PFSK-1 (cell line): Measurements from ENCODE around the gene C5orf24.

Experiments used
- FOXP2 ChIP-seq: optimal IDR thresholded peaks from 2 replicates; pipeline ENCODE3; 2011; ENCODE audit warnings: borderline replicate concordance, control low read depth, inconsistent platforms; ENCODE audit not compliant: insufficient read depth; ENCODE audit errors: extremely low read length, extremely low read depth
- POLR2AphosphoS5 ChIP-seq: IDR thresholded peaks from 2 replicates; pipeline ENCODE4 v1.6.1; 2012; ENCODE audit warnings: low read depth, mild to moderate bottlenecking, control low read depth, low read length, moderate library complexity
- SIN3A ChIP-seq: IDR thresholded peaks from 2 replicates; pipeline ENCODE4 v1.6.1; 2012; ENCODE audit warnings: mild to moderate bottlenecking, low read length, moderate library complexity, borderline replicate concordance; ENCODE audit not compliant: insufficient read depth
- TAF1 ChIP-seq: IDR thresholded peaks from 2 replicates; pipeline ENCODE4 v1.6.1; 2012; ENCODE audit warnings: low read length, control low read depth, borderline replicate concordance; ENCODE audit not compliant: insufficient read depth
- TF ChIP-seq, protein P1 (sequence below), 2 experiments: IDR thresholded peaks; 2 replicates each; pipeline versions ENCODE4 v1.6.1 to v1.8.0; 2011 to 2012; ENCODE audit warnings: low read depth in 2 of 2, low read length in 2 of 2, control low read depth in 1 of 2, inconsistent platforms in 1 of 2, mild to moderate bottlenecking in 1 of 2, moderate library complexity in 1 of 2; ENCODE audit not compliant: insufficient read depth in 1 of 2

Gene C5orf24

DNA sequence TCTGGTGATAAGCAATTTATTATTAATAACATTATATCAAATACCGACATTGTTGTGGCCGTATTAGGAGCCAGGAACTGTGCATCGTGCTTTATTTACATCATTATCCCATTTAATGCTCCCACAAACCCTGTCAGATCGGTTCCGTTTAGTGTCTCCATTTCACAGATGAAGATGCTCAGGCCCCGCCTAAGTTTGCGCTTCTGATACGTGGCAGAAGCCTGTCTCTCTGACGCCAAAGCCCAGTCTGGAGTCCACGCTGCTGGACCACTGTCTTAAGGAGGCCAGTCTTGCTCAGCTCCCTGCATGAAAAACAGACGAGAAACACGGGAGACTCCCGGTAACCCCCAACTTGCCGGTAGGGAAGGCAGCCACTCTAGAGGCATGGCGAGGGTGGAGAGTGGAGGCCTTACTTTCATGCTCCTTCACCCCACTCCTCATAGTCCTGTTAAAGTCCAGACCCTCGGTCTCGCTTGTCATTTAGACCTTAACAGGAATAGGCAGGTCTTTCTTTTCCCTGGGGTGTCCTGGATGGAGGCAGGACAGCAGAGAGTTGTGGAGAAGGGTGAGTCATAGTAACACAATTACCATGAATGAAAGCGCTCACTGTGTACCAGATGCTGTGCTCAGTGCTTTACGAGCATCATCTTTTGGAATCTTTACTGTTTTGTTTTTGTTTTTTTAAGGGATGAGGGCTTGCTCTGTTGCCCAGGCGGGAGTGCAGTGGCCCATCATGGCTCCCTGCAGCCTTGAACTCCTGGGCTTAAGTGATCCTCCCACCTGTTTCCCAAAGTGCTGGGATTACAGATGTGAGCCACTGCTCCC, 29.3 kb downstream of the C5orf24 start:
- no peak; the same call in 1 of the 2 replicates for TF ChIP-seq TAF1
- peak; percentile 88 for TF ChIP-seq POLR2AphosphoS5
- TF ChIP-seq FOXP2, result no peak

DNA sequence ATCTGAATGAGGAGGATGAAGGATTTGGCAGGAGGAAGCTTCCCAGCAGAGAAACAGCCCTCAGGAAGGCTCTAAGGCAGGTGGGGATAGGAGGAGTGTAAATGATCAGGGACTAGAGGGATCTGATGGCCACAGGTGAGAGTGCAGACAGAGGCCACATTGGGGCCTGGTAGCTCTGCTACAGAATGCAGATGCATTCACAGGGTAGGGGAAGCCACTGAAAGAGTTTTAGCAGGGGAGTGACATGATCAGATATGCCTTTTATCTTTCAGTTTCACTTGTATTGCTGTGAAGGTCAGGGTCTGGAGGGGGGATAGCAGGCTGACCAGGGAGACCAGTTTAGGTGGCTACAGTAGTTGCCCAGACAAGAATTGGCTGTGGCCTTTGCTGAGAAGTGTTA, 31.4 kb downstream of the C5orf24 start:
- no peak for TF ChIP-seq FOXP2
- TF ChIP-seq TAF1, result no peak
- TF ChIP-seq, protein P1, sequence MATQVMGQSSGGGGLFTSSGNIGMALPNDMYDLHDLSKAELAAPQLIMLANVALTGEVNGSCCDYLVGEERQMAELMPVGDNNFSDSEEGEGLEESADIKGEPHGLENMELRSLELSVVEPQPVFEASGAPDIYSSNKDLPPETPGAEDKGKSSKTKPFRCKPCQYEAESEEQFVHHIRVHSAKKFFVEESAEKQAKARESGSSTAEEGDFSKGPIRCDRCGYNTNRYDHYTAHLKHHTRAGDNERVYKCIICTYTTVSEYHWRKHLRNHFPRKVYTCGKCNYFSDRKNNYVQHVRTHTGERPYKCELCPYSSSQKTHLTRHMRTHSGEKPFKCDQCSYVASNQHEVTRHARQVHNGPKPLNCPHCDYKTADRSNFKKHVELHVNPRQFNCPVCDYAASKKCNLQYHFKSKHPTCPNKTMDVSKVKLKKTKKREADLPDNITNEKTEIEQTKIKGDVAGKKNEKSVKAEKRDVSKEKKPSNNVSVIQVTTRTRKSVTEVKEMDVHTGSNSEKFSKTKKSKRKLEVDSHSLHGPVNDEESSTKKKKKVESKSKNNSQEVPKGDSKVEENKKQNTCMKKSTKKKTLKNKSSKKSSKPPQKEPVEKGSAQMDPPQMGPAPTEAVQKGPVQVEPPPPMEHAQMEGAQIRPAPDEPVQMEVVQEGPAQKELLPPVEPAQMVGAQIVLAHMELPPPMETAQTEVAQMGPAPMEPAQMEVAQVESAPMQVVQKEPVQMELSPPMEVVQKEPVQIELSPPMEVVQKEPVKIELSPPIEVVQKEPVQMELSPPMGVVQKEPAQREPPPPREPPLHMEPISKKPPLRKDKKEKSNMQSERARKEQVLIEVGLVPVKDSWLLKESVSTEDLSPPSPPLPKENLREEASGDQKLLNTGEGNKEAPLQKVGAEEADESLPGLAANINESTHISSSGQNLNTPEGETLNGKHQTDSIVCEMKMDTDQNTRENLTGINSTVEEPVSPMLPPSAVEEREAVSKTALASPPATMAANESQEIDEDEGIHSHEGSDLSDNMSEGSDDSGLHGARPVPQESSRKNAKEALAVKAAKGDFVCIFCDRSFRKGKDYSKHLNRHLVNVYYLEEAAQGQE (IDR thresholded peaks at IDR 0.05; ENCODE audit: insufficient read depth in 1 of 2, low read depth in 2 of 2, low read length in 2 of 2), result no peak
- no peak for TF ChIP-seq SIN3A
- no peak for TF ChIP-seq POLR2AphosphoS5

DNA sequence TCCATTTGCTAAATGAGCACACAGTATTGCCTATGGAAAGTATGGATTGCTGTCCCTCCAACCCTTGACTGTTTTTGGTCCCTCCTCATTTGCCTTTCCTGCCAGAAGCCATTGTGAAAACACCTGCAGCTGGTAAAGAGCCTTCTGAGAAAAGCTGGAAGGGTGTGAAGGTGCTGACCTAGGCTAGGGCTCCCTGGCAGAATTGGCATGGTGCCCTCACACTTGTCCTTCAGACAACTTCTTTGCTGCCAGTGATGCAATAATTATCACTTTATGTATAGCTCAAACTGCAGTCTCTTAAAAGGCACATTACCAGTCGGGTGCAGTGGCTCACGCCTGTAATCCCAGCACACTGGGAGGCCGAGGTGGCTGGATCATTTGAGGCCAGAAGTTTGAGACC, 32.6 kb downstream of the C5orf24 start:
- TF ChIP-seq POLR2AphosphoS5 (no peak), FOXP2 (no peak), SIN3A (no peak), TAF1 (no peak)
- TF ChIP-seq, protein P1 (IDR thresholded peaks at IDR 0.05; ENCODE audit: insufficient read depth in 1 of 2, low read depth in 2 of 2, low read length in 2 of 2), result no peak

DNA sequence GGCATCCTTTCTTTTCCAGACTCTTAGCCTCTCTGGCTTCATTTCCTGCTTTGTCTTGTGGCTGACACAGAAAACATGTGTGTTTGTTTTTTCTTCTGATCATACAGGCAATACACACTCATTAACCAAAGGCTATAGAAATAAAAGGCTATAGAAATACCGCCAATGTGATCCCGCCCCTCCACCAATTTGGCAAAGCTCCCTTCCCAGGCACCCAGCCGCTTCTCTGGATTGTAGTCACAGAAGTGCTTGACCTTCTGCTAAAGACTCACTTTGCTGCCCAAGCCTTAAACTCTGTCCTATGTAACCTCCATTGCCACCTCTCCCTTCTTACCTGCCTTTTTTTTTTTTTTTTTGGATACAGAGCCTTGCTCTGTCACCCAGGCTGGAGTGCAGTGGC, 33.7 kb downstream of the C5orf24 start:
- no peak for TF ChIP-seq SIN3A
- TF ChIP-seq, protein P1 (IDR thresholded peaks at IDR 0.05; ENCODE audit: insufficient read depth in 1 of 2, low read depth in 2 of 2, low read length in 2 of 2), result no peak
- no peak for TF ChIP-seq POLR2AphosphoS5
- no peak for TF ChIP-seq FOXP2
- TF ChIP-seq TAF1, result no peak

DNA sequence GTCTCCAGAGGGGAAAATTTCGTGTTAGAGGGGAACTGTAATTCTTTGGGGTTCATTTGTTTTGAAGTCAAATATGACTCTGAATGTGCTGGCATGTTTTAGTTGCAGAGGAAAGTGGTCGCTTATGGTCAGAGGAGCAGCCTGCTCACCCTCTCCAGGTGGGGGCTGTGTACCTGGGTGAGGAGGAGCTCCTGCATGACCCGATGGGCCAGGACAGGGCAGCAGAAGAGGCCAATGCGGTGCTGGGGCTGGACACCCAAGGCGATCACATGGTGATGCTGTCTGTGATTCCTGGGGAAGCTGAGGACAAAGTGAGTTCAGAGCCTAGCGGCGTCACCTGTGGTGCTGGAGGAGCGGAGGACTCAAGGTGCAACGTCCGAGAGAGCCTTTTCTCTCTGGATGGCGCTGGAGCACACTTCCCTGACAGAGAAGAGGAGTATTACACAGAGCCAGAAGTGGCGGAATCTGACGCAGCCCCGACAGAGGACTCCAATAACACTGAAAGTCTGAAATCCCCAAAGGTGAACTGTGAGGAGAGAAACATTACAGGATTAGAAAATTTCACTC, 41.9 kb downstream of the C5orf24 start:
- TF ChIP-seq, protein P1 (IDR thresholded peaks at IDR 0.05; ENCODE audit: insufficient read depth in 1 of 2, low read depth in 2 of 2, low read length in 2 of 2), result no peak
